K562 (cell line): ENCODE measurements around the gene CELSR2. TPM values are rescaled to one million over a fixed set of nuclear protein-coding genes. Genes with fewer than 3 reads are reported as not detected.
A peak's percentile ranks its signal among the peaks of the same experiment; 100 is the strongest.

Experiments used
- BMI1 ChIP-seq: fragments of 150-350 bp; IDR thresholded peaks from 2 replicates; pipeline ENCODE4 v1.6.1; 2014; ENCODE audit warnings: low read length
- CBFA2T3 ChIP-seq: fragments of 450-650 bp; IDR thresholded peaks from 2 replicates; pipeline ENCODE4 v1.6.1; 2017
- CBX8 ChIP-seq: fragments of 200-600 bp; sonication (generic); IDR thresholded peaks from 2 replicates; pipeline ENCODE4 v1.6.1; 2012; ENCODE audit warnings: borderline replicate concordance, mixed run types, low read depth, mild to moderate bottlenecking, moderate library complexity, mixed read lengths, low read length, control low read depth, inconsistent platforms; ENCODE audit not compliant: poor library complexity, severe bottlenecking; ENCODE audit errors: extremely low read depth
- CREM ChIP-seq: IDR thresholded peaks from 2 replicates; pipeline ENCODE4 v1.6.1; 2014; ENCODE audit warnings: antibody characterized with exemption, low read depth
- CTCFL ChIP-seq: IDR thresholded peaks from 2 replicates; pipeline ENCODE4 v1.6.1; 2011; ENCODE audit warnings: borderline replicate concordance, low read depth, mild to moderate bottlenecking, moderate library complexity, low read length; ENCODE audit not compliant: insufficient read depth, poor library complexity, severe bottlenecking
- MTA1 ChIP-seq: fragments of 450-650 bp; IDR thresholded peaks from 2 replicates; pipeline ENCODE4 v1.6.1; 2017; ENCODE audit warnings: borderline replicate concordance
- NELFE ChIP-seq: IDR thresholded peaks from 2 replicates; pipeline ENCODE4 v1.6.1; 2011; ENCODE audit warnings: mild to moderate bottlenecking; ENCODE audit not compliant: insufficient read depth, insufficient read length
- PCBP1 ChIP-seq: fragments of 200-400 bp; formaldehyde crosslinking; IDR thresholded peaks from 2 replicates; pipeline ENCODE4 v1.6.1; 2018; ENCODE audit warnings: mild to moderate bottlenecking, low read depth, low read length; ENCODE audit not compliant: poor library complexity, severe bottlenecking
- POU5F1 ChIP-seq: fragments of 150-350 bp; IDR thresholded peaks from 2 replicates; pipeline ENCODE4 v1.6.1; 2014; ENCODE audit warnings: borderline replicate concordance, low read length, low read depth, mild to moderate bottlenecking; ENCODE audit not compliant: partially characterized antibody
- SAFB2 ChIP-seq: fragments of 200-400 bp; formaldehyde crosslinking; IDR thresholded peaks from 2 replicates; pipeline ENCODE4 v1.6.1; 2018; ENCODE audit warnings: borderline replicate concordance, low read length, low read depth, moderate library complexity; ENCODE audit not compliant: severe bottlenecking
- SIN3A ChIP-seq, 2 experiments: fragments of 150-350 bp in 1 of 2; IDR thresholded peaks; 2 replicates each; pipeline ENCODE4 v1.6.1; 2011 to 2016; ENCODE audit warnings: borderline replicate concordance in 2 of 2, low read depth in 2 of 2, low read length in 2 of 2, mild to moderate bottlenecking in 2 of 2, moderate library complexity in 2 of 2; ENCODE audit not compliant: control insufficient read depth in 1 of 2
- TCF7 ChIP-seq: sonication (generic); IDR thresholded peaks from 2 replicates; pipeline ENCODE4 v1.6.1; 2016; ENCODE audit warnings: antibody characterized with exemption, borderline replicate concordance
- WHSC1 ChIP-seq: IDR thresholded peaks from one replicate; pipeline ENCODE4 v1.6.1; 2012; ENCODE audit warnings: low read length, control low read depth, inconsistent platforms
- ZNF507 ChIP-seq: conservative IDR thresholded peaks from 2 replicates; pipeline ENCODE4 v1.6.1; 2017; ENCODE audit warnings: missing genetic modification characterization, missing compliant biosample characterization
- ZNF584 ChIP-seq: fragments of 200-800 bp; sonication (Bioruptor generic); IDR thresholded peaks from 2 replicates; pipeline ENCODE4 v1.6.1; 2016; ENCODE audit warnings: low read depth, mild to moderate bottlenecking, missing genetic modification characterization, missing compliant biosample characterization
- ZNF696 ChIP-seq: fragments of 250-450 bp; sonication (Bioruptor Pico); conservative IDR thresholded peaks from 2 replicates; pipeline ENCODE4 v1.4.0; 2020; ENCODE audit warnings: mild to moderate bottlenecking, moderate library complexity
- ZNF830 ChIP-seq: fragments of 250-450 bp; sonication (Bioruptor Pico); IDR thresholded peaks from 2 replicates; pipeline ENCODE4 v1.5.0; 2021; ENCODE audit warnings: mild to moderate bottlenecking
- polyA plus RNA-seq, 8 experiments: library from polyadenylated mRNA; depleted of rRNA in 4 of 8; stranded (reverse) in 5 of 8; unstranded in 3 of 8; fragments of >200 nt; fragmentation: Nextera tagmentation in 2 of 8; fragmentation: Illumina TruSeq in 1 of 8; extraction: Ambion mirVana in 2 of 8; extraction: Trizol in 1 of 8; gene quantifications; 2 replicates each; pipeline versions ENCODE4 v1.2.1 to v1.2.3, GENCODE V29; 2011 to 2014; ENCODE audit warnings: inconsistent platforms in 1 of 8, missing spikeins in 1 of 8
- total RNA-seq, 7 experiments: library from RNA; depleted of rRNA in 6 of 7; stranded (reverse); fragments of >200 nt in 6 of 7; fragmentation: Illumina TruSeq in 2 of 7; extraction: Trizol in 2 of 7; gene quantifications; 2 replicates each; pipeline versions ENCODE4 v1.2.1 to v1.2.3, GENCODE V29; 2011 to 2021; ENCODE audit warnings: low replicate concordance in 1 of 7
- TF ChIP-seq, protein P1 (sequence below): sonication (generic); formaldehyde crosslinking; IDR thresholded peaks from 2 replicates; pipeline ENCODE4 v1.8.0; 2023; ENCODE audit warnings: mild to moderate bottlenecking, missing genetic modification reagents
- TF ChIP-seq, protein P2 (sequence below): conservative IDR thresholded peaks from 2 replicates; pipeline ENCODE4 v1.6.1; 2011; ENCODE audit warnings: low read depth, mild to moderate bottlenecking, low read length; ENCODE audit not compliant: control insufficient read depth
- TF ChIP-seq, protein P3 (sequence below): fragments of 200-800 bp; sonication (Bioruptor generic); IDR thresholded peaks from 2 replicates; pipeline ENCODE4 v1.6.1; 2017; ENCODE audit warnings: missing genetic modification characterization, missing compliant biosample characterization
- TF ChIP-seq, protein P4 (sequence below): IDR thresholded peaks from 3 replicates; pipeline ENCODE4 v1.6.1; 2011; ENCODE audit warnings: borderline replicate concordance, mild to moderate bottlenecking; ENCODE audit not compliant: insufficient read length, insufficient read depth

Gene CELSR2
- total and polyA plus RNA-seq, 9 of the 15 experiments (the other 6 are each of a cell fraction or from before 2014, with no cell fraction given), result 0.31 to 21.9 (median 4.2) TPM

DNA sequence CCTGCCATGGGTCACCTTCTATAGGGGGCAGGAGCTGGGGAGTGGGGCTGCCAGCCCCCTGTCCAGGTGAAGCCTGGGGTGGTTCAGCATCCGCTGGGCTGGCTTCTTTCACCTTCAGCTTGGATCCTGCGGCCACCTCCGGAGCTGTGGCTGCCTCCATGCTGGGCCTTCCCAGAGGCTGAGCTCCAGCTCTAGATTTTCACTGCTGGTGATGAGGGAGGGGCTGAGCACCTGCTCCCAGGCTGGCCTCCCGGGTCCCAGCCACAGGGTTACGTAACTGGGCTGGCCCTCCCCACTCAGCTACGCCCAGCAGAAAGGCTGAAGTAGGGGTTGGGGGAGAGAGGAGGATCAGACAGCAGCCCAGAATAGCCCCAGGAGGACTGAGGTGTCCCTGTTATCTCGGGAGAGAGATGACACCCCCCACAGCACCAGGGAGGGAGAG is 57.5 kb downstream of the CELSR2 start, which contains the start of gene MYBPHL (continued):
- TF ChIP-seq PCBP1 (peak; percentile 34), TCF7 (0 out of 2 replicates have a peak, but pooled peaks have one; percentile 9), POU5F1 (no peak), ZNF696 (CRISPR knock-in tag) (no peak), CREM (peak; percentile 25; the same call in 1 of the 2 replicates), ZNF830 (CRISPR knock-in tag) (no peak), ZNF507 (tag) (no peak), CBX8 (no peak), MTA1 (no peak), CBFA2T3 (no peak), WHSC1 (no peak), SAFB2 (no peak), SIN3A (IDR thresholded peaks at IDR 0.05; ENCODE audit: borderline replicate concordance in 2 of 2, control insufficient read depth in 1 of 2, low read depth in 2 of 2, low read length in 2 of 2) (no peak), BMI1 (no peak), ZNF584 (CRISPR knock-in tag) (no peak), CTCFL (no peak), NELFE (no peak)
- TF ChIP-seq, protein P1, sequence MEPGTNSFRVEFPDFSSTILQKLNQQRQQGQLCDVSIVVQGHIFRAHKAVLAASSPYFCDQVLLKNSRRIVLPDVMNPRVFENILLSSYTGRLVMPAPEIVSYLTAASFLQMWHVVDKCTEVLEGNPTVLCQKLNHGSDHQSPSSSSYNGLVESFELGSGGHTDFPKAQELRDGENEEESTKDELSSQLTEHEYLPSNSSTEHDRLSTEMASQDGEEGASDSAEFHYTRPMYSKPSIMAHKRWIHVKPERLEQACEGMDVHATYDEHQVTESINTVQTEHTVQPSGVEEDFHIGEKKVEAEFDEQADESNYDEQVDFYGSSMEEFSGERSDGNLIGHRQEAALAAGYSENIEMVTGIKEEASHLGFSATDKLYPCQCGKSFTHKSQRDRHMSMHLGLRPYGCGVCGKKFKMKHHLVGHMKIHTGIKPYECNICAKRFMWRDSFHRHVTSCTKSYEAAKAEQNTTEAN (CRISPR knock-in tag), result no peak
- TF ChIP-seq, protein P2, sequence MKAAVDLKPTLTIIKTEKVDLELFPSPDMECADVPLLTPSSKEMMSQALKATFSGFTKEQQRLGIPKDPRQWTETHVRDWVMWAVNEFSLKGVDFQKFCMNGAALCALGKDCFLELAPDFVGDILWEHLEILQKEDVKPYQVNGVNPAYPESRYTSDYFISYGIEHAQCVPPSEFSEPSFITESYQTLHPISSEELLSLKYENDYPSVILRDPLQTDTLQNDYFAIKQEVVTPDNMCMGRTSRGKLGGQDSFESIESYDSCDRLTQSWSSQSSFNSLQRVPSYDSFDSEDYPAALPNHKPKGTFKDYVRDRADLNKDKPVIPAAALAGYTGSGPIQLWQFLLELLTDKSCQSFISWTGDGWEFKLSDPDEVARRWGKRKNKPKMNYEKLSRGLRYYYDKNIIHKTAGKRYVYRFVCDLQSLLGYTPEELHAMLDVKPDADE, result no peak
- TF ChIP-seq, protein P3, sequence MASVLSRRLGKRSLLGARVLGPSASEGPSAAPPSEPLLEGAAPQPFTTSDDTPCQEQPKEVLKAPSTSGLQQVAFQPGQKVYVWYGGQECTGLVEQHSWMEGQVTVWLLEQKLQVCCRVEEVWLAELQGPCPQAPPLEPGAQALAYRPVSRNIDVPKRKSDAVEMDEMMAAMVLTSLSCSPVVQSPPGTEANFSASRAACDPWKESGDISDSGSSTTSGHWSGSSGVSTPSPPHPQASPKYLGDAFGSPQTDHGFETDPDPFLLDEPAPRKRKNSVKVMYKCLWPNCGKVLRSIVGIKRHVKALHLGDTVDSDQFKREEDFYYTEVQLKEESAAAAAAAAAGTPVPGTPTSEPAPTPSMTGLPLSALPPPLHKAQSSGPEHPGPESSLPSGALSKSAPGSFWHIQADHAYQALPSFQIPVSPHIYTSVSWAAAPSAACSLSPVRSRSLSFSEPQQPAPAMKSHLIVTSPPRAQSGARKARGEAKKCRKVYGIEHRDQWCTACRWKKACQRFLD (CRISPR knock-in tag), result no peak
- TF ChIP-seq, protein P4, sequence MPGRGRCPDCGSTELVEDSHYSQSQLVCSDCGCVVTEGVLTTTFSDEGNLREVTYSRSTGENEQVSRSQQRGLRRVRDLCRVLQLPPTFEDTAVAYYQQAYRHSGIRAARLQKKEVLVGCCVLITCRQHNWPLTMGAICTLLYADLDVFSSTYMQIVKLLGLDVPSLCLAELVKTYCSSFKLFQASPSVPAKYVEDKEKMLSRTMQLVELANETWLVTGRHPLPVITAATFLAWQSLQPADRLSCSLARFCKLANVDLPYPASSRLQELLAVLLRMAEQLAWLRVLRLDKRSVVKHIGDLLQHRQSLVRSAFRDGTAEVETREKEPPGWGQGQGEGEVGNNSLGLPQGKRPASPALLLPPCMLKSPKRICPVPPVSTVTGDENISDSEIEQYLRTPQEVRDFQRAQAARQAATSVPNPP, result no peak
